ENCODE measurements around the gene FBXW9. TPM values are rescaled to one million over a fixed set of nuclear protein-coding genes. Genes with fewer than 3 reads are reported as not detected.

Gene FBXW9
- total and polyA plus RNA-seq, 3 experiments from 2014 or later, result 5.9 to 8.1 (median 7.9) TPM

DNA sequence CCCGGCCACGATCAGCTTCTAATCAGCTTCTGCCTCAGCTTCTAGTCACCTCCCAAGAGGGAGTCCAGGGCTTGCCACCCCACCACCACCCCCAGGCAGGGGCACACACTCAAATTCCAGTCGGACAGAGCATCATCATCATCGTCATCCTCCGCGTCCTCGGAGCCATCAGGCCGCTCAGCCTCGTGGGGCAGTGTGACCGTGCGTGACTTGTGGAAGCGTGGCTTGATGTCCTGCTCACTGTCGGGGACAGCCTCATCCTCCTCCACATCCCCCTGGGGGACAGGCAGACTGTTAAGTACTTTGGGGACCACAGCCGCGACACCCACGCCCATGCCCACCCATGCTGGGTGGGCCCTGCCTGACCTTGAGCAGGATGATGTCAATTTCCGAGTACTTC is 14.8 kb upstream of the FBXW9 start:
- CTCF ChIA-PET, result interaction anchor here (1.6 to 3.7 kb wide), 2 partner anchors 45 to 136 kb away, joined by 3 to 10 read pairs; no protein-coding TSS in a partner anchor

DNA sequence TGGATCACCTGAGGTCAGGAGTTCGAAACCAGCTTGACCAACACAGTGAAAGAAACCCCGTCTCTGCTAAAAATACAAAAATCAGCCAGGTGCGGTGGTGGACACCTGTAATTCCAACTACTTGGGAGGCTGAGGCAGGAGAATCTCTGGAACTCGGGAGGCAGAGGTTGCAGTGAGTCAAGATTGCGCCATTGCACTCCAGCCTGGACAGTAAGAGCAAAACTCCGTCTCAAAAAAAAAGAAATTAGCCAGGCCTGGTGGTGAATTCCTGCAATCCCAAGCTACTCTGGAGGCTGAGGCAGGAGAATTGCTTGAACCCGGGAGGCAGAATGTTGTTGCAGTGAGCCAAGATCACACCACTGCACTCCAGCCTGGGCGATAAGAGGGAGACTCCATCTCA is 12.2 kb upstream of the FBXW9 start:
- CTCF ChIA-PET, result interaction anchor here (3.7 kb wide), 1 partner anchor 139 kb away, joined by 10 read pairs; no protein-coding TSS in a partner anchor
- no peak for DNase-seq
- POLR2A ChIA-PET, result no interaction called here
- Histone ChIP-seq H3K27ac (ENCODE audit: low read depth, low read length) (no peak overlapping the region), H3K4me1 (ENCODE audit: insufficient read depth, low read length) (no peaks in the 10 kb centered on the region), H3K36me3 (ENCODE audit: insufficient read depth, low read length) (peaks cover 27% of the 10 kb centered on the region), H3K4me3 (ENCODE audit: low read length) (no peak overlapping the region), H3K9me3 (ENCODE audit: low read length) (no peaks in the 10 kb centered on the region), H3K27me3 (ENCODE audit: insufficient read depth, low read length, poor library complexity, severe bottlenecking) (no peaks in the 10 kb centered on the region)
- no peaks in the 10 kb centered on the region for H3K4me1 Mint-ChIP-seq
- H3K4me3 Mint-ChIP-seq, result no peak overlapping the region
- H3K36me3 Mint-ChIP-seq, result peaks cover 0 to 77% (median 7%) of the 10 kb centered on the region in 3 donors
- no peaks in the 10 kb centered on the region for H3K9me3 Mint-ChIP-seq
- no peak overlapping the region for H3K27ac Mint-ChIP-seq
- H3K27me3 Mint-ChIP-seq, result no peaks in the 10 kb centered on the region

More for the DNA sequence above, 14.8 kb upstream of the FBXW9 start:
- Mint-ChIP-seq H3K4me1 (no peaks in the 10 kb centered on the region), H3K36me3 (peaks cover 0 to 78% (median 9%) of the 10 kb centered on the region in 3 donors), H3K27ac (no peak overlapping the region), H3K9me3 (no peaks in the 10 kb centered on the region), H3K4me3 (no peak overlapping the region), H3K27me3 (no peaks in the 10 kb centered on the region)
- H3K27ac ChIP-seq (ENCODE audit: low read depth, low read length), result no peak overlapping the region
- no peaks in the 10 kb centered on the region for H3K9me3 ChIP-seq (ENCODE audit: low read length)
- H3K4me3 ChIP-seq (ENCODE audit: low read length), result no peak overlapping the region
- no peak for DNase-seq
- no peaks in the 10 kb centered on the region for H3K4me1 ChIP-seq (ENCODE audit: insufficient read depth, low read length)
- no peaks in the 10 kb centered on the region for H3K27me3 ChIP-seq (ENCODE audit: insufficient read depth, low read length, poor library complexity, severe bottlenecking)
- POLR2A ChIA-PET, result no interaction called here
- H3K36me3 ChIP-seq (ENCODE audit: insufficient read depth, low read length), result peaks cover 21% of the 10 kb centered on the region

DNA sequence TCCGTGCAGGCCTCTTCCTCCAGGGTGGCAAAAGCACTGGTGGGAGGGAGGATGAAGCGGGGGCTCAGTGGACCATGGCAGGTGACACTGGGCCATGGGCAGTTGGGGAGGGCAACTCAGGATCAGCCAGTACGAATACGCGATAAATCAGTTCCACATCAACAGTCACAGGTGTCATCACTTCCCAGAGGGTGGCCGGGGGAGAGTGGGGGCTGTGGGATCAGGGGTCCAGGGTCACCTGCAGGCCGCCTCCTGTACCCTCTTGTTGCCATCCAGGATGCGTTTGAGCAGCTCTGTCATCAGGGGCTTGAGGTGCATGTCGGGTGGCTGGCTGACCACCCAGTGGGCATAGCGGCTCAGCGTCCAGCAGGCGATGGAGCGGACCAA is 9.9 kb upstream of the FBXW9 start:
- H3K27ac ChIP-seq (ENCODE audit: low read depth, low read length), result no peak overlapping the region
- no peaks in the 10 kb centered on the region for H3K4me1 Mint-ChIP-seq
- H3K4me3 ChIP-seq (ENCODE audit: low read length), result no peak overlapping the region
- DNase-seq, result no peak
- H3K4me1 ChIP-seq (ENCODE audit: insufficient read depth, low read length), result no peaks in the 10 kb centered on the region
- no peaks in the 10 kb centered on the region for H3K27me3 Mint-ChIP-seq
- no peaks in the 10 kb centered on the region for H3K27me3 ChIP-seq (ENCODE audit: insufficient read depth, low read length, poor library complexity, severe bottlenecking)
- H3K4me3 Mint-ChIP-seq, result no peak overlapping the region
- no peaks in the 10 kb centered on the region for H3K9me3 Mint-ChIP-seq
- peaks cover 32% of the 10 kb centered on the region for H3K36me3 ChIP-seq (ENCODE audit: insufficient read depth, low read length)
- no peak overlapping the region for H3K27ac Mint-ChIP-seq
- ChIA-PET CTCF (no interaction called here), POLR2A (no interaction called here)
- peaks cover 0 to 81% (median 8%) of the 10 kb centered on the region in 3 donors for H3K36me3 Mint-ChIP-seq
- H3K9me3 ChIP-seq (ENCODE audit: low read length), result no peaks in the 10 kb centered on the region

DNA sequence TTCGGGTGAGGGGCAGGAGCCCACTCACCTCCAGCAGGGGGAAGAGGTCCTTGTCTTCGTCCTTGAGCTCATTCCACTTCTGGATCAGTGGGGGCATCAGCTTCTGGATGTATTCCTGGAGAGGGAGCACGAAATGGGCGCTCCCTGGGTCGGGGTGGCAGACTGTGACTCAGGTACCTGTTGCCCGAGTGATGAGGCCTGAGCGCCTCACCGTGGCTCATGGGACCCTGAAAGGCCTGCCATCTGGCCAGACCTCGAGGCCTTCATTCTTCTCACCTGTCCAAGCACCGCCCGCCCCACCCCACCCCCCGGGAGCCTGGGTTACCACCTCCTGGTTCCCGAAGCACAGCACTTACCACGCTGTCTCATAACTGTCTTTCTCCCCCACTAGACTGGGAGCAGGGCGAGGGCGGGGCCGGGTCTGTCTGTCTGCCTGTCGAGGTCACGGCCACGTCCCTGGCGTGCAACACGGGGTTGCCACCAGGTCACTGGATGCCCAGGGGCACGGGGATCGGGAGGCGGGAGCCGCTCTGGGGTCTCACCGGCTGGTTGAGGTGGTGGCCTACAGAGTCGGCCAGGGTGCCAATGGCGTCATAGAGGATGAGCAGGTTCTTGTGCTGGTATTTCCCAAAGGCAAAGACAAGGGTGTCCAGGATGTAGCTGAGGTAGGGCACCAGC is 9.4 kb upstream of the FBXW9 start:
- CTCF ChIA-PET, result no interaction called here
- H3K36me3 ChIP-seq (ENCODE audit: insufficient read depth, low read length), result peaks cover 28% of the 10 kb centered on the region
- POLR2A ChIA-PET, result no interaction called here

DNA sequence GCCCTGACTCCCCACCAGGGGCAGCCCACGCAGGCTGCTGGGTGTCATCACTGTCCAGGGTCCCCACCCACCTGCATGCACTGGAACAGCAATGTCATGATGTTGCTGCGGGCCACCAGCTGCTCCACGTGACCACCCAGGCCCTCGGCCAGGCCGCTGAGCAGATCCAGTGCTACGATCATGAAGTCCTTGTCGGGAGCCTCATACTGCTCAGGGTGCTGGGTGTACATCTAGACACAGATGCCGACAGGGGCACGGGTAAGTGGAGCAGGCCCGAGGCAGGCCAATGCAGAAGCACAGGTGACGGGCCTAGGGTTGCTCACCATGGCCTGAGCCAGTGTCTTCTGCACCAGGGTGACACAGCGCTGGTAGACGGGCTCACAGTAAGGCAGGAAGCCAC is 8.7 kb upstream of the FBXW9 start:
- H3K4me3 Mint-ChIP-seq, result no peak overlapping the region
- Histone ChIP-seq H3K4me1 (ENCODE audit: insufficient read depth, low read length) (no peaks in the 10 kb centered on the region), H3K27me3 (ENCODE audit: insufficient read depth, low read length, poor library complexity, severe bottlenecking) (no peaks in the 10 kb centered on the region), H3K9me3 (ENCODE audit: low read length) (no peaks in the 10 kb centered on the region), H3K4me3 (ENCODE audit: low read length) (no peak overlapping the region), H3K36me3 (ENCODE audit: insufficient read depth, low read length) (peaks cover 23% of the 10 kb centered on the region), H3K27ac (ENCODE audit: low read depth, low read length) (no peak overlapping the region)
- POLR2A ChIA-PET, result no interaction called here
- no peaks in the 10 kb centered on the region for H3K27me3 Mint-ChIP-seq
- H3K27ac Mint-ChIP-seq, result no peak overlapping the region
- peaks cover 0 to 78% (median 5%) of the 10 kb centered on the region in 3 donors for H3K36me3 Mint-ChIP-seq
- no peaks in the 10 kb centered on the region for H3K4me1 Mint-ChIP-seq
- DNase-seq, result no peak
- H3K9me3 Mint-ChIP-seq, result no peaks in the 10 kb centered on the region
- CTCF ChIA-PET, result no interaction called here

More for the DNA sequence above, 9.4 kb upstream of the FBXW9 start:
- no peaks in the 10 kb centered on the region for H3K4me1 ChIP-seq (ENCODE audit: insufficient read depth, low read length)
- no peak overlapping the region for H3K4me3 ChIP-seq (ENCODE audit: low read length)
- H3K36me3 Mint-ChIP-seq, result peaks cover 0 to 81% (median 8%) of the 10 kb centered on the region in 3 donors
- no peaks in the 10 kb centered on the region for H3K27me3 ChIP-seq (ENCODE audit: insufficient read depth, low read length, poor library complexity, severe bottlenecking)
- H3K9me3 ChIP-seq (ENCODE audit: low read length), result no peaks in the 10 kb centered on the region
- H3K4me1 Mint-ChIP-seq, result no peaks in the 10 kb centered on the region
- H3K27me3 Mint-ChIP-seq, result no peaks in the 10 kb centered on the region
- H3K27ac ChIP-seq (ENCODE audit: low read depth, low read length), result no peak overlapping the region
- no peak overlapping the region for H3K27ac Mint-ChIP-seq
- H3K9me3 Mint-ChIP-seq, result no peaks in the 10 kb centered on the region
- DNase-seq, result no peak
- H3K4me3 Mint-ChIP-seq, result no peak overlapping the region

DNA sequence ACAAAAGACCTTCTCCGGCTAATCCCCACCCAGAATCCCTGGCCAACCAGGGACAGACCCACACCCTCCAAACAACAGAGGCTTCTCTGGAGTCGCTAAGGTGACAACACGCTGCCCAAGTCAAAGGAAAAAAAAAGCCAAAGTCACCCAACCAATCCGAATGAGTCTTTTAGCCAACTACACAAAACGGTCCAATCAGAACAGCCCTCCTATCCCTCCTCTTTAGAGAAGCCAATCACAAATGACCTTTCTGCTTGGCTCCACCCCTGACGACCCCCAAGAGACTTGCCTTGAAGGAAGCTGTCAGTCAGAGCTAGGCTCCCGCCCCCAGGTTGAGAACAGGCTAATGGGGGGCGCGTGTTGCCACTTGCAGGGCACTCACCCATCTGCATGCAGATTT is 6.6 kb upstream of the FBXW9 start:
- Histone ChIP-seq H3K4me1 (ENCODE audit: insufficient read depth, low read length) (no peaks in the 10 kb centered on the region), H3K36me3 (ENCODE audit: insufficient read depth, low read length) (peaks cover 18% of the 10 kb centered on the region), H3K9me3 (ENCODE audit: low read length) (no peaks in the 10 kb centered on the region), H3K27me3 (ENCODE audit: insufficient read depth, low read length, poor library complexity, severe bottlenecking) (no peaks in the 10 kb centered on the region), H3K4me3 (ENCODE audit: low read length) (no peak overlapping the region), H3K27ac (ENCODE audit: low read depth, low read length) (no peak overlapping the region)
- H3K4me1 Mint-ChIP-seq, result peaks cover 2 to 4% (median 2%) of the 10 kb centered on the region in 3 donors
- no peaks in the 10 kb centered on the region for H3K27me3 Mint-ChIP-seq
- POLR2A ChIA-PET, result no interaction called here
- no peaks in the 10 kb centered on the region for H3K9me3 Mint-ChIP-seq
- no peak overlapping the region for H3K4me3 Mint-ChIP-seq
- CTCF ChIA-PET, result no interaction called here
- H3K27ac Mint-ChIP-seq, result peak overlapping the region in 1 of 8 donors; percentile 23
- DNase-seq, result peak in 1 of 5 donors; percentile 27
- H3K36me3 Mint-ChIP-seq, result peaks cover 0 to 68% (median 5%) of the 10 kb centered on the region in 3 donors

DNA sequence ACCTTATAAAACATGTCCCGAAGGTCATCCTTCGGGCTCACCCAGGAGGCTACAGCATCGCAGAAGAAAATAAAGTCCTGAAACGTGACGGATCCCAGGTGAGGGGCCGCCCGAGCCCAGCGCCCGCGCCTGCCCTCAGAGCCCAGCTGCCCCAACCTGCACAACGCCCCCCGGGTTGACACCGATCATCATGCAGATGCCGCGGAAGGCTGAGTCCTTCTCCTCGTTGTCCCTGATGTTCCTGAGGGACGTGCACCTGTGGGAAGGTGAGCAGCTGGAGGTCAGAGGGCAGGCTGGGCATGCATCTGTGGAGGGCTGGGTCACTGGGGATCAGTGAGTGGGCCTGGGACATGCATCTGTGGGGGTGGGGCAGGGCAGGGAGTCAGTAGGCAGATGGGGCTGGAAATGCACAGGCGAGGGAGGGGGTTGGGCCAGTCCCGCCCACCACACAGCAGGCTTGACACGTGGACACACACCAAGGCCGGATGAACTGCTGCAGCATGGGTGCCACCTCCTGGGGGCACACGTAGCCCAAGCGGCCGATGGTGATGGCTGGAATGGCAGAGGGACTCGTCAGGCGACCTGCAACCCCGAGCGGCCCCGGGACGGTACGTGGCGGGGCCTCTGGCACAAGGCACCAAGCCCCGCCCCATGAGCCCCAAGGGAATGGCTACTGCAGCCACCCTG is 5.3 kb upstream of the FBXW9 start:
- Histone ChIP-seq H3K4me3 (ENCODE audit: low read length) (no peak overlapping the region), H3K27ac (ENCODE audit: low read depth, low read length) (no peak overlapping the region), H3K27me3 (ENCODE audit: insufficient read depth, low read length, poor library complexity, severe bottlenecking) (no peaks in the 10 kb centered on the region), H3K36me3 (ENCODE audit: insufficient read depth, low read length) (peaks cover 18% of the 10 kb centered on the region), H3K9me3 (ENCODE audit: low read length) (no peaks in the 10 kb centered on the region), H3K4me1 (ENCODE audit: insufficient read depth, low read length) (peaks cover 5% of the 10 kb centered on the region)
- Mint-ChIP-seq H3K36me3 (peaks cover 0 to 62% (median 5%) of the 10 kb centered on the region in 3 donors), H3K27me3 (no peaks in the 10 kb centered on the region), H3K4me1 (peaks cover 4 to 7% (median 6%) of the 10 kb centered on the region in 3 donors), H3K4me3 (peak overlapping the region in 1 of 7 donors; percentile 32), H3K9me3 (no peaks in the 10 kb centered on the region), H3K27ac (no peak overlapping the region)
- DNase-seq, result no peak
- CTCF ChIA-PET, result no interaction called here
- POLR2A ChIA-PET, result no interaction called here

DNA sequence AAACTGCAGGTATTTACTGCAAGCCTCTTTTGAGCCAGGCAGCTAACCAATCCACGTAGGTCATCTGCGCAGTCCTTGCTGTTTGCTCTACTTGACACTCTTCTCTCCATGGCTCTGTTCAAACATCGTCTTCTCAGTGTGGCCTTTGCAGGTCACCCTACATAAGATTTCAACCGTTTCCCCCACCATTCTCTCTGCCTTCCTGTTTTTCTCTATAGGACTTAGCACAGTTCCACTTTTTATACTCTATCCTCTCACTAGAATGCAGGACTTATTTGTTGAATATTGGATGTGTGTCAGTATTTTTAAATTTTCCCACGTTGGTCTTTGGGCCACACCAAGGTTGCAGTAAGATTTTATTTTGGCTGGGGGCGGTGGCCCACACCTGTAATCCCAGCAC is 1.7 kb upstream of the FBXW9 start:
- CTCF ChIA-PET, result no interaction called here
- Histone ChIP-seq H3K4me3 (ENCODE audit: low read length) (no peak overlapping the region), H3K27me3 (ENCODE audit: insufficient read depth, low read length, poor library complexity, severe bottlenecking) (no peaks in the 10 kb centered on the region), H3K4me1 (ENCODE audit: insufficient read depth, low read length) (peaks cover 12% of the 10 kb centered on the region), H3K36me3 (ENCODE audit: insufficient read depth, low read length) (peaks cover 3% of the 10 kb centered on the region), H3K9me3 (ENCODE audit: low read length) (no peaks in the 10 kb centered on the region), H3K27ac (ENCODE audit: low read depth, low read length) (no peak overlapping the region)
- H3K36me3 Mint-ChIP-seq, result peaks cover 0 to 33% (median 3%) of the 10 kb centered on the region in 3 donors
- no peaks in the 10 kb centered on the region for H3K9me3 Mint-ChIP-seq
- peak overlapping the region in 6 of 8 donors; percentile 61 to 93 (median 74) for H3K27ac Mint-ChIP-seq
- peaks cover 0 to 3% of the 10 kb centered on the region in 2 donors for H3K27me3 Mint-ChIP-seq
- POLR2A ChIA-PET, result no interaction called here
- peak overlapping the region; percentile 24 to 90 (median 72) for H3K4me3 Mint-ChIP-seq
- no peak for DNase-seq
- peaks cover 10 to 15% (median 12%) of the 10 kb centered on the region in 3 donors for H3K4me1 Mint-ChIP-seq

Data from CD8-positive, alpha-beta memory T cell (primary cell).